Mucosa of rectum (tissue), 2 donors: ENCODE measurements around the gene CFAP221.
A peak's percentile ranks its signal among the peaks of the same experiment; 100 is the strongest.

Source experiments
- H3K27ac ChIP-seq, 2 donors: one replicate each; pipeline ENCODE4 v1.7.0; 2013; ENCODE audit warnings: inconsistent platforms in 2 of 2, low read depth in 2 of 2, low read length in 2 of 2
- H3K27me3 ChIP-seq, 2 donors: one replicate each; pipeline ENCODE4 v1.7.0; 2013; ENCODE audit warnings: low read length in 2 of 2; ENCODE audit not compliant: control insufficient read depth in 2 of 2, insufficient read depth in 2 of 2
- H3K36me3 ChIP-seq, 2 donors: one replicate each; pipeline ENCODE4 v1.7.0; 2013; ENCODE audit warnings: low read length in 2 of 2; ENCODE audit not compliant: control insufficient read depth in 2 of 2, insufficient read depth in 2 of 2
- H3K4me1 ChIP-seq, 2 donors: one replicate each; pipeline ENCODE4 v1.7.0; 2013; ENCODE audit warnings: low read length in 2 of 2, mild to moderate bottlenecking in 1 of 2; ENCODE audit not compliant: control insufficient read depth in 2 of 2, insufficient read depth in 2 of 2
- H3K4me3 ChIP-seq, 2 donors: one replicate each; pipeline ENCODE4 v1.7.0; 2013; ENCODE audit warnings: low read length in 2 of 2
- H3K9ac ChIP-seq, 2 donors: one replicate each; pipeline ENCODE4 v1.7.0; 2013; ENCODE audit warnings: low read length in 2 of 2, low read depth in 1 of 2, mild to moderate bottlenecking in 1 of 2
- H3K9me3 ChIP-seq, 2 donors: one replicate each; pipeline ENCODE4 v1.7.0; 2013; ENCODE audit warnings: low read length in 2 of 2; ENCODE audit not compliant: control insufficient read depth in 2 of 2
- donor health status: healthy.
- donor health status: Normal muscosa, but diverticular disease.

CFAP221 gene

DNA sequence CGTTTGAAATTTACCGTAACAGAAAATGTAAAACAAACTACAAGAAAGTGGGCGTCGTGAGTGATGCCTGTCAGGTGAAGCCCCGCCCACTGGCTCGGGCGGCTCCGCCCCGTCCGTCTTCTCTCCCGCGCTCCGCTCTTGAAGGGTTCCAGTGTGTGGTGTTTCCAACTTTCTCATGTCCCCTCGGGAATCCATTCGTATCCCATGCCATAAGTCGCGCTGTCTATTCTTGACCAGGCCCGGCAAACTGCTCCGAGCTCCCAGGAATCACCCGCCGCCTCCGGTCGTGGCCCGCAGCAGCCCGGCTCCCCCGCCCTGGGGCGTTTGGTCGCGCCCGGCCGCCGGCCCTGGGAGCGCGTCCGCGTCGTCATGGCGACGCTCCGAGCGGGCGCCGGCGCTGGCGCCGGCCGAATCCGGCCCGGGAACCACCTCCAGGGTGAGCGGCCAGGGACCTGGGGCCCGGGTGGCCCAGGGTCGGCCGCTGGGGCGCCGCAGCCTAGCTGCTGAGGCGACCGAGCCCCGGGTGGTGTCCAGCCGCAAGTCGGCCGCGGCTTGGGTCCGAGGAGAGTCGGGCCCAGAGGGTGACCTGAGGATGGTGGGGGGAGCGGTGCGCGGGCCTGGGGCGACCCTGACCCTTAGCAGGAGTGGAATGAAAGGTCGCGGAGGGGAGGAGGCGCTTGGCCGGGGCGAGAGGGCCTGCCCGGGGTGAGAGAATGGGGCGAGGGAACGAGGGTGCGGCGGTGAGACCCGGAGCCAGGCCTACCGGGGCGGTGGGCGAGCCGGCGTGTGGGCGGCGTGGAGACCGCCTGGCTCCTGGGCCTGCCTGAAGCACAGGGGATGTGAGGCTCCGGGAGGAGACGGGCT, at the start of gene CFAP221:
Gene CFAP221, plus strand, starts transcription at position 375 of the 864 bp plus-strand sequence. CDS start 1,683 bp downstream, outside the sequence.
- Histone ChIP-seq H3K36me3 (no peaks in the 10 kb centered on the region), H3K9ac (peak within 1 kb of the TSS in 1 of 2 donors; percentile 58), H3K9me3 (no peaks in the 10 kb centered on the region), H3K27me3 (peaks cover 3 to 6% of the 10 kb centered on the region in 2 donors), H3K27ac (no peak within 1 kb of the TSS), H3K4me1 (peaks cover 2 to 4% of the 10 kb centered on the region in 2 donors), H3K4me3 (peak within 1 kb of the TSS; percentile 59 to 73)

DNA sequence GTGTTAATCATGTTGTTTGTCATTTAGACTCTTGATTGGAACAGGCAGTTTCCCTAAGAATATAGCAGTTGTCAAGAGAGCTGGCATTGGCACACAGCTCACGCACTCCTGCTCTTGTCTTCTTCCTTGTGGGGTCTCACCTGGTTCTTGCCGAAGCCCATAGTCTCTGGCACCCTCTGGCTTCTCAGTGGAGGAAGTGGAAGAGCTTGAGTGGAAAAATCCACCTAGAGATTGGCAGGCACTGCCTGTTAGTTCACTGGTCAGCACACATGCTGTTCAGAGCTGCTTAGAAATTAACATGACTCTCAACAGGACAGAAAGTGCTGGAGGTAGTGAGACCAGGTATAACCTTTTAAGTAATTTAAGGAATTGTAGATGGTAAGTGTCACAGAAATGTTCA, 48.3 kb upstream of the CFAP221 start:
- Histone ChIP-seq H3K9me3 (no peaks in the 10 kb centered on the region), H3K27ac (no peak overlapping the region), H3K36me3 (no peaks in the 10 kb centered on the region), H3K9ac (no peak overlapping the region), H3K4me1 (no peaks in the 10 kb centered on the region), H3K4me3 (no peak overlapping the region), H3K27me3 (no peaks in the 10 kb centered on the region)

DNA sequence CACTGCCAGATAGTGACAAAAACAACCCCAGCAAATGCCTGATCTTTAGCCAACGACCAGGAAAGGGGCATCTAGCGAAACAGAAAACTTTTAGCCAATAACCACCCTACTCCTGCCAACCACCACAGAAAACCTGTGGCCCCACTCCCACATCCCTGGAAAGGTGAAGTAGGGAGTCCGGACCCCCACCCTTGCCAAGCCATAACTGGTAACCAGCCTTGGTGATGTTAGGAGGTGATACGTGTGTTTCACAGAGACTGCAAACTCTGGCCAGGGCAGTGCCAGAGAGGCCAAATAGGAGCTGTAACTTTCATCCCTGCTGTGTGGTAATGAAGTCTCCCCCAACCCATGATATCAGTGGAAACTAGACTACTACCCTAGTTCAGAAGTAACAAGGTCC, 47.6 kb upstream of the CFAP221 start:
- no peak overlapping the region for H3K9ac ChIP-seq
- no peaks in the 10 kb centered on the region for H3K4me1 ChIP-seq
- H3K9me3 ChIP-seq = no peaks in the 10 kb centered on the region
- H3K27me3 ChIP-seq = no peaks in the 10 kb centered on the region
- H3K4me3 ChIP-seq = no peak overlapping the region
- no peak overlapping the region for H3K27ac ChIP-seq
- H3K36me3 ChIP-seq = no peaks in the 10 kb centered on the region

DNA sequence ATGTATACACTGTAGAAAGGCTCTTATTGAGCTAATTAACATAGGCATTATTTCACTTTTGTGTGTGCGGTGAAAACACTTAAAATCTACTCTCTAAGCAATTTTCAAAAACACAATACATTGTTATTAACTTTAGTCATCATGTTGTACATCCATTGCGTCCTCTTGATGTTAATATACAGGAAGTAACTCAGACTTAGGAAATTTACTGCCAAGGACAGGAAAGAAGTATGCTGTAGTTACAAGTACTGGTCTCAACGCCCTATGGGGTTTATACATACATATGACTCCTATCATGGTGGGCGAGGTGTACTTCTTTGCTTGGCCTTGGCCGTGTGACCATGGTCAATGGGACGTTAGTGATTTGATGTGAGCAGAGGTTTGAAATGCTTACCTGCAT, 35.5 kb upstream of the CFAP221 start:
- H3K4me3 ChIP-seq = no peak overlapping the region
- H3K9ac ChIP-seq = no peak overlapping the region
- H3K4me1 ChIP-seq = no peaks in the 10 kb centered on the region
- no peaks in the 10 kb centered on the region for H3K9me3 ChIP-seq
- no peaks in the 10 kb centered on the region for H3K36me3 ChIP-seq
- peaks cover 0 to 3% of the 10 kb centered on the region in 2 donors for H3K27me3 ChIP-seq
- H3K27ac ChIP-seq = no peak overlapping the region

DNA sequence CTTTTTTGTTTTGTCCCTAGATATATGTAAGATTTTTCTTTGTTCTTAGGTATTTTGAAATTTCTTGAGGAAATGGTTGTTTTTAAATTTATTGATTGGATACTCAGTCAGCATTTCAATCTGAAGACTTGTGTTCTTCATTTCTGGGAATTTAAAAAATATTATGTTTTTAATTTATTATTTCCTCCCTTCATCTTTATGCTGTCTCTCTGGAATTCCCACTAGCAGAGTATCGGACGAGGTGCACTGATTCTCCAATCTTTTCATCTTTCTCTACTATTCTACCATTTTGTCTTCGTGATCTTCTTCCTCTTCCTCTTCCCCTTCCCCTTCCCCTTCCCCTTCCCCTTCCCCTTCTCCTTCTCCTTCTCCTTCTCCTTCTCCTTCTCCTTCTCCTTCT, 32.3 kb upstream of the CFAP221 start:
- Histone ChIP-seq H3K27ac (no peak overlapping the region), H3K27me3 (peaks cover 0 to 3% of the 10 kb centered on the region in 2 donors), H3K9ac (no peak overlapping the region), H3K9me3 (no peaks in the 10 kb centered on the region), H3K36me3 (no peaks in the 10 kb centered on the region), H3K4me1 (no peaks in the 10 kb centered on the region), H3K4me3 (no peak overlapping the region)

DNA sequence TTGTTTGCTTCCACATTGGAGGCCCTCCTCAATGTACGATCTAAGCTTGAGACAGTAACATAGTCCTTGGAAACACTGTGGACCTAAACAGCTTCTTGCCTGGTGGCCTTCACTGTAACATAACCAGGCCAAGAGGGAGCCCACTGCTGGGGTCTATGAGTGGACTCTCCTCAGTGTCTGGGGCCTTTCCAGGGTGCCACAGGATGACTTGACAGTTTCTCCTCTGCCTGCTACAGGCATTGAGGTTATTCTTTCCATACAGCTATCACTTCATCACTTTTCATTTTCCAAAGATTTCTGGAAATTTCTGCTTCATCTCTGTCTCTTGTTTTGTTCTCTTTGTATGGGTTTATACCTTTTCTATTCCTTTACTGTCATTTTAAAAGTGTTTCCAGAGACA, 31.3 kb upstream of the CFAP221 start:
- H3K4me1 ChIP-seq = no peaks in the 10 kb centered on the region
- no peaks in the 10 kb centered on the region for H3K9me3 ChIP-seq
- H3K9ac ChIP-seq = no peak overlapping the region
- peaks cover 0 to 3% of the 10 kb centered on the region in 2 donors for H3K27me3 ChIP-seq
- H3K4me3 ChIP-seq = no peak overlapping the region
- no peak overlapping the region for H3K27ac ChIP-seq
- no peaks in the 10 kb centered on the region for H3K36me3 ChIP-seq

DNA sequence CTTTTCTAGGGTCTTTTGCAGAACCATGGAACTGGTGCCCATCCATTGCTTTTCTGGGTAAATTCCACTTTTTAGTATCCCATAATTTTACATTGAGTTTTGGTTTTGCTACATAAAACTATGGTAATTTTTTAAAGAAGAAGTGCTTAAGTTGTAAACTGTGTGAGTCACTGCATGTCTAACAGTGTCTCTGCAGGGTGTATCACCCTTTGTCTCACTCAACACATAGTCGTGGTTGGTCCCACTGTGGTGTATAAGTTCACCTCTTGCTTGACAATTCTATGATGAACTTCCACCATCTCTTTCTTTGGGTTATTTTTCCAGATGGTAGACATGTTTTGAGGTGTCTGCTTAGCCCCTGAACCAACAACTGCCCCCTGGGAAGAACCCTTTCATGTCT, 30.4 kb upstream of the CFAP221 start:
- no peaks in the 10 kb centered on the region for H3K36me3 ChIP-seq
- no peaks in the 10 kb centered on the region for H3K9me3 ChIP-seq
- H3K9ac ChIP-seq = no peak overlapping the region
- no peak overlapping the region for H3K27ac ChIP-seq
- H3K4me3 ChIP-seq = no peak overlapping the region
- no peaks in the 10 kb centered on the region for H3K4me1 ChIP-seq
- peaks cover 0 to 3% of the 10 kb centered on the region in 2 donors for H3K27me3 ChIP-seq

DNA sequence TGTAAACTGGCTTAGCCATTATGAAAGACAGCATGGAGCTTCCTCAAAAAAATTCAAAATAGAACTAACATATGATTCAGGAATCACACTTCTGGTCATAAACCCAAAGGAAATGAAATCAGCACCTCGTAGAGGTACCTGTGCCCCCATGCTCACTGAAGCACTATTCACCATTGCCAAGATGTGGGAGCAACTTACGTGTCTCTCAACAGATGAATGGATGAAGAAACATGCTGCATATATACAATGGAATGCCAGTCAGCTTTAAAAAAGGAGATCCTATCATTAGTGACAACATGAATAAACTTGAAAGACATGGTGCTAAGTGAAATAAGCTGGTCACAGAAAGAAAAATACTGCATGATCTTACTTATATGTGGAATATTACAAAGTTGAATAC, 28.1 kb upstream of the CFAP221 start:
- Histone ChIP-seq H3K4me1 (no peaks in the 10 kb centered on the region), H3K4me3 (no peak overlapping the region), H3K9me3 (no peaks in the 10 kb centered on the region)

DNA sequence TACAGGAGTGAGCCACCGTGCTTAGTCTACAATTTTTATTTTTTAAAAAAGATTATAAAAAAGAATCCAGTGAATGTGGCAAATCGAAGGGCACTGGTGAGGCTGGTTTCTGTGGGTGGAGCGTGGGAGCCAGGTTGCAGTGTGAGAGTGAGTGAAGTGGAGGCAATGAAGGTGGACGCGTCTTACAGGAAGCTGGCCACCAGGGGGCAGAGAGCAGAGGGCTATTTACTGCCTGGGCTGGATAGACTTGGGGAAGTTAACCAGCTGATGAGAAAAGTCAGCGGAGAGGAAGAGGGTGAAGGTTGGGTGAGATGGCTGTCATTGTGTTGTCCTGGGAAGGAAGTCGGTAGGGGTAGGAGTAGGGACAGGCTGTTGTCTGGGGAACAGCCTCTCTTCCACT, 26.8 kb upstream of the CFAP221 start:
- Histone ChIP-seq H3K27ac (no peak overlapping the region), H3K9ac (no peak overlapping the region), H3K4me1 (no peaks in the 10 kb centered on the region), H3K9me3 (no peaks in the 10 kb centered on the region), H3K4me3 (no peak overlapping the region), H3K27me3 (peaks cover 0 to 7% of the 10 kb centered on the region in 2 donors), H3K36me3 (no peaks in the 10 kb centered on the region)

More for the DNA sequence above, 28.1 kb upstream of the CFAP221 start:
- Histone ChIP-seq H3K36me3 (no peaks in the 10 kb centered on the region), H3K27ac (no peak overlapping the region), H3K9ac (no peak overlapping the region), H3K27me3 (peaks cover 0 to 6% of the 10 kb centered on the region in 2 donors)

DNA sequence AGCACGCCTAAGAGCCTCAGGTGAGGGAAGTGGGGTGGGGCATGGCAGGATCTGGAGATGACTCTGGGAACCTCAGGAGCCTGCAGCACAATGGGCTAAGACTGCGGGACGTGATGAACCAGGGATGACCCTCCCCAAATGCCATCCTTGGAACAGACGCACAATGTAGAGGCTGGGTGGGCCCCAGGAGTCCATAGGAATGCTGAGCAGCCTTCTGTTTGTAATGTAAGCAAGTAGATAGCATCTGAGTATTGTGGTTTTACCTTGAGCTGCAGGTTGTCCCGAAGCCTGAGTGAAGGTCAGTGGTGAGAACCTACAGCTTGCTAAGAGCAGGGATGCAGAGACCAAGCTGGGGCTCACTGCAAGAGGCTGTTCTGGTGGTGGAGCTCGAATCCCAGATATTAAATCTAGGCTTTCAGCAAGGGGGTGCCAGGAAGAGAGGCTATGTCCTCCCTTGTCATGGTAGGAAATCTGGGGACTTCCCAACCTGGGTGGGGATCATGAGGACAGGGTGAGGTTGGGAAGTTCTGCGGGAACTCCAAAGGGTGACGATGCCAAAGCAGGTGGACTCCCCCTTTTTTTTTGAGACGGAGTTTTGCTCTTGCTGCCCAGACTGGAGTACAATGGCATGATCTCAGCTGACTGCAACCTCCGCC, 25.7 kb upstream of the CFAP221 start:
- Histone ChIP-seq H3K9me3 (no peaks in the 10 kb centered on the region), H3K4me1 (no peaks in the 10 kb centered on the region), H3K27ac (no peak overlapping the region), H3K4me3 (no peak overlapping the region), H3K27me3 (peaks cover 5 to 6% of the 10 kb centered on the region in 2 donors), H3K36me3 (no peaks in the 10 kb centered on the region), H3K9ac (no peak overlapping the region)
